Measurements from ENCODE around the gene PSME2. TPM values are rescaled to one million over a fixed set of nuclear protein-coding genes. Genes with fewer than 3 reads are reported as not detected.

The PSME2 gene
- total RNA-seq, 1 experiment from 2014 or later = 166 TPM

Other genes starting within 250 kb of the PSME2 start
- 42.2 to 47.9 TPM (median 46.2 TPM) in 5 replicates for gene DHRS4, start 192.8 kb downstream of the PSME2 start, total RNA-seq (2022; extraction: Qiagen RNA extraction; ENCODE audit: low read depth)
- gene DHRS4L2, start 157.7 kb downstream of the PSME2 start, total RNA-seq (2022; extraction: Qiagen RNA extraction; ENCODE audit: low read depth) = 22.1 to 37.0 TPM (median 30.3 TPM) in 5 replicates
- 0.34 to 0.95 TPM (median 0.49 TPM) in 5 replicates for gene CARMIL3, start 94.6 kb downstream of the PSME2 start, total RNA-seq (2022; extraction: Qiagen RNA extraction; ENCODE audit: low read depth)
- not detected in 5 replicates for gene CPNE6, start 75.0 kb downstream of the PSME2 start, total RNA-seq (2022; extraction: Qiagen RNA extraction; ENCODE audit: low read depth)
- 16.5 to 22.6 TPM (median 20.9 TPM) in 5 replicates for gene PCK2, start 52.3 kb downstream of the PSME2 start, total RNA-seq (2022; extraction: Qiagen RNA extraction; ENCODE audit: low read depth)
- 19.5 to 23.6 TPM (median 20.5 TPM) in 5 replicates for gene DCAF11, start 31.8 kb downstream of the PSME2 start, total RNA-seq (2022; extraction: Qiagen RNA extraction; ENCODE audit: low read depth)
- 0.72 to 1.2 TPM (median 0.80 TPM) in 5 replicates for gene NRL, start 31.7 kb downstream of the PSME2 start, total RNA-seq (2022; extraction: Qiagen RNA extraction; ENCODE audit: low read depth)
- gene FITM1, start 16.0 kb downstream of the PSME2 start, total RNA-seq (2022; extraction: Qiagen RNA extraction; ENCODE audit: low read depth) = 0.17 to 0.31 TPM in 2 of 5 replicates, not detected in the others
- 166 to 196 TPM (median 176 TPM) in 5 replicates for gene PSME1, start 10.4 kb downstream of the PSME2 start, total RNA-seq (2022; extraction: Qiagen RNA extraction; ENCODE audit: low read depth)
- gene EMC9, start 5.0 kb downstream of the PSME2 start, total RNA-seq (2022; extraction: Qiagen RNA extraction; ENCODE audit: low read depth) = 45.0 to 65.7 TPM (median 61.1 TPM) in 5 replicates
- 18.9 to 37.4 TPM (median 28.0 TPM) in 5 replicates for gene RNF31, start 888 bp upstream of the PSME2 start, total RNA-seq (2022; extraction: Qiagen RNA extraction; ENCODE audit: low read depth)
- gene IRF9, start 14.7 kb upstream of the PSME2 start, total RNA-seq (2022; extraction: Qiagen RNA extraction; ENCODE audit: low read depth) = 14.5 to 20.9 TPM (median 16.8 TPM) in 5 replicates
- 4.0 to 5.5 TPM (median 5.1 TPM) in 5 replicates for gene REC8, start 25.5 kb upstream of the PSME2 start, total RNA-seq (2022; extraction: Qiagen RNA extraction; ENCODE audit: low read depth)
- 79.3 to 90.2 TPM (median 86.3 TPM) in 5 replicates for gene IPO4, start 42.2 kb upstream of the PSME2 start, total RNA-seq (2022; extraction: Qiagen RNA extraction; ENCODE audit: low read depth)
- 63.2 to 70.0 TPM (median 67.6 TPM) in 5 replicates for gene TM9SF1, start 48.8 kb upstream of the PSME2 start, total RNA-seq (2022; extraction: Qiagen RNA extraction; ENCODE audit: low read depth)
- not detected in 5 replicates for gene TSSK4, start 59.1 kb upstream of the PSME2 start, total RNA-seq (2022; extraction: Qiagen RNA extraction; ENCODE audit: low read depth)
- gene CHMP4A, start 66.9 kb upstream of the PSME2 start, total RNA-seq (2022; extraction: Qiagen RNA extraction; ENCODE audit: low read depth) = 71.9 to 101 TPM (median 93.0 TPM) in 5 replicates
- gene MDP1, start 69.5 kb upstream of the PSME2 start, total RNA-seq (2022; extraction: Qiagen RNA extraction; ENCODE audit: low read depth) = 27.3 to 34.4 TPM (median 29.4 TPM) in 5 replicates
- 444 to 520 TPM (median 484 TPM) in 5 replicates for gene NEDD8, start 85.8 kb upstream of the PSME2 start, total RNA-seq (2022; extraction: Qiagen RNA extraction; ENCODE audit: low read depth)
- gene GMPR2, start 86.3 kb upstream of the PSME2 start, total RNA-seq (2022; extraction: Qiagen RNA extraction; ENCODE audit: low read depth) = 54.3 to 66.4 TPM (median 58.1 TPM) in 5 replicates
- 34.2 to 38.2 TPM (median 36.6 TPM) in 5 replicates for gene TINF2, start 96.0 kb upstream of the PSME2 start, total RNA-seq (2022; extraction: Qiagen RNA extraction; ENCODE audit: low read depth)
- 0.53 to 1.1 TPM (median 1.0 TPM) in 5 replicates for gene TGM1, start 116.6 kb upstream of the PSME2 start, total RNA-seq (2022; extraction: Qiagen RNA extraction; ENCODE audit: low read depth)
- 15.2 to 18.4 TPM (median 16.6 TPM) in 5 replicates for gene RABGGTA, start 125.0 kb upstream of the PSME2 start, total RNA-seq (2022; extraction: Qiagen RNA extraction; ENCODE audit: low read depth)
- 10.3 to 14.0 TPM (median 13.1 TPM) in 5 replicates for gene DHRS1, start 153.2 kb upstream of the PSME2 start, total RNA-seq (2022; extraction: Qiagen RNA extraction; ENCODE audit: low read depth)
- 13.7 to 17.0 TPM (median 16.6 TPM) in 5 replicates for gene NOP9, start 153.2 kb upstream of the PSME2 start, total RNA-seq (2022; extraction: Qiagen RNA extraction; ENCODE audit: low read depth)
- gene CIDEB, start 161.4 kb upstream of the PSME2 start, total RNA-seq (2022; extraction: Qiagen RNA extraction; ENCODE audit: low read depth) = 0.15 to 1.00 TPM (median 0.20 TPM) in 5 replicates
- 2.5 to 5.7 TPM (median 4.3 TPM) in 5 replicates for gene LTB4R2, start 163.5 kb upstream of the PSME2 start, total RNA-seq (2022; extraction: Qiagen RNA extraction; ENCODE audit: low read depth)
- gene LTB4R, start 164.9 kb upstream of the PSME2 start, total RNA-seq (2022; extraction: Qiagen RNA extraction; ENCODE audit: low read depth) = 3.7 to 6.6 TPM (median 6.4 TPM) in 5 replicates
- not detected in 5 replicates for gene ADCY4, start 188.5 kb upstream of the PSME2 start, total RNA-seq (2022; extraction: Qiagen RNA extraction; ENCODE audit: low read depth)
- not detected in 5 replicates for gene RIPK3, start 193.4 kb upstream of the PSME2 start, total RNA-seq (2022; extraction: Qiagen RNA extraction; ENCODE audit: low read depth)
- 0.29 to 0.67 TPM (median 0.47 TPM) in 4 of 5 replicates, not detected in the other for gene NFATC4, start 221.6 kb upstream of the PSME2 start, total RNA-seq (2022; extraction: Qiagen RNA extraction; ENCODE audit: low read depth)

Measured in A549 treated with RU486 at 1 μM for 4 hours (cell line).